Measurements from ENCODE around the gene RAP1GAP.

- TF ChIP-seq CTCF (conservative IDR thresholded peaks at IDR 0.05 in 1 of 2, IDR thresholded peaks at IDR 0.05 in 1 of 2; ENCODE audit: extremely low read depth in 1 of 2, insufficient read depth in 1 of 2, low read depth in 1 of 2, low read length in 2 of 2) (no peak), EZH2 (IDR thresholded peaks at IDR 0.05; ENCODE audit: borderline replicate concordance, low read length) (no peak)
Measured at GRCh38 chr1:21693732-21694131, 24.6 kb upstream of the RAP1GAP start.
